SU-DHL-6 (cell line): Measurements from ENCODE around the gene ADAMTS14.

Experiments used
- H2AFZ ChIP-seq: fragments of 200-600 bp; sonication (generic); 2 replicates; pipeline ENCODE4 v1.6.1; 2014; ENCODE audit warnings: low read depth, mild to moderate bottlenecking, moderate library complexity, mixed read lengths, antibody characterized with exemption, low read length; ENCODE audit not compliant: severe bottlenecking
- H3F3A ChIP-seq: fragments of 200-600 bp; shearing (Covaris generic); 2 replicates; pipeline ENCODE4 v1.6.0; 2016; ENCODE audit warnings: antibody characterized with exemption, mild to moderate bottlenecking; ENCODE audit not compliant: insufficient read depth
- H3K27ac ChIP-seq: fragments of 200-600 bp; sonication (generic); 2 replicates; pipeline ENCODE4 v1.5.1; 2016; ENCODE audit warnings: low read depth, mild to moderate bottlenecking, low read length, moderate library complexity, mixed read lengths
- H3K27me3 ChIP-seq: fragments of 200-600 bp; sonication (generic), shearing (Covaris generic); 2 replicates; pipeline ENCODE4 v1.6.0; 2014; ENCODE audit warnings: mild to moderate bottlenecking, low read length
- H3K36me3 ChIP-seq: fragments of 200-600 bp; sonication (generic); 2 replicates; pipeline ENCODE4 v1.6.1; 2014; ENCODE audit warnings: mild to moderate bottlenecking, low read length, mixed read lengths
- H3K4me2 ChIP-seq: fragments of 300-600, 200-600 bp; shearing (Covaris generic), sonication (generic); 2 replicates; pipeline ENCODE4 v1.6.0; 2014; ENCODE audit warnings: low read length, low read depth, mild to moderate bottlenecking; ENCODE audit not compliant: poor library complexity, severe bottlenecking
- H3K4me3 ChIP-seq: fragments of 200-600 bp; sonication (generic); 2 replicates; pipeline ENCODE4 v1.5.1; 2014; ENCODE audit warnings: antibody characterized with exemption, low read length, mild to moderate bottlenecking, mixed read lengths; ENCODE audit not compliant: insufficient read depth, poor library complexity, severe bottlenecking
- H3K79me2 ChIP-seq: fragments of 200-600 bp; sonication (generic); 2 replicates; pipeline ENCODE4 v1.6.1; 2014; ENCODE audit warnings: mild to moderate bottlenecking, low read length, moderate library complexity; ENCODE audit not compliant: insufficient read depth
- H3K9ac ChIP-seq: fragments of 200-600 bp; sonication (generic); 2 replicates; pipeline ENCODE4 v1.7.0; 2014; ENCODE audit warnings: mild to moderate bottlenecking, low read length
- H3K9me2 ChIP-seq: fragments of 200-600 bp; sonication (generic); replicated peaks from 2 replicates; pipeline ENCODE4 v1.6.1; 2014; ENCODE audit warnings: low read length; ENCODE audit not compliant: insufficient read depth
- H3K9me3 ChIP-seq: fragments of 200-600 bp; sonication (generic); 2 replicates; pipeline ENCODE4 v1.6.1; 2014; ENCODE audit warnings: low read length, mixed read lengths; ENCODE audit not compliant: insufficient read depth
- H4K20me1 ChIP-seq: fragments of 200-600 bp; sonication (generic); 2 replicates; pipeline ENCODE4 v1.6.1; 2014; ENCODE audit warnings: low read depth, mild to moderate bottlenecking, antibody characterized with exemption, low read length, moderate library complexity, mixed read lengths
- EZH2phosphoT487 ChIP-seq: fragments of 200-600 bp; sonication (generic), shearing (Covaris generic); conservative IDR thresholded peaks from 2 replicates; pipeline ENCODE4 v1.6.1; 2018; ENCODE audit warnings: mild to moderate bottlenecking, antibody characterized with exemption, low read length, moderate library complexity, mixed read lengths
- TF ChIP-seq, protein P1 (sequence below): fragments of 200-600 bp; sonication (generic); IDR thresholded peaks from one replicate; pipeline ENCODE4 v1.5.1; 2017; ENCODE audit warnings: antibody characterized with exemption, mild to moderate bottlenecking, low read length, moderate library complexity; ENCODE audit not compliant: insufficient read depth, poor library complexity, severe bottlenecking

ADAMTS14 gene

DNA sequence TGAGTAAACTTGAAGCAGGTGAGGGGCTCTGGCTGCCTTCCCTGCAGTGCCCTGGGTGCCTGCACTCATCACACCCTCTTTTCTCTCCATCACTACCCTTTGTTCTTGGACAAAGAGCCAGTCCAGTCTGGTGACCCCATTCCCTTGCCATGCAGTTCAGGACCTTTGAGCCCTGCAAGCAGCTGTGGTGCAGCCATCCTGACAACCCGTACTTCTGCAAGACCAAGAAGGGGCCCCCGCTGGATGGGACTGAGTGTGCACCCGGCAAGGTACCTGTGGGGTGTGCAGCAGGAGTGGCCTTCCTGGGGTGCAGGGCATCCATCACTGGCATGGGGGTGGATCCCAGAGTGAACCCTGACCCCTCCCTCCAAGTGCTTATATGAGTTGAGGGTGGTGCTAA is 64.2 kb downstream of the ADAMTS14 start:
- Histone ChIP-seq H3K4me2 (no peak overlapping the region), H3K9ac (no peak overlapping the region), H3K36me3 (no peaks in the 10 kb centered on the region)

DNA sequence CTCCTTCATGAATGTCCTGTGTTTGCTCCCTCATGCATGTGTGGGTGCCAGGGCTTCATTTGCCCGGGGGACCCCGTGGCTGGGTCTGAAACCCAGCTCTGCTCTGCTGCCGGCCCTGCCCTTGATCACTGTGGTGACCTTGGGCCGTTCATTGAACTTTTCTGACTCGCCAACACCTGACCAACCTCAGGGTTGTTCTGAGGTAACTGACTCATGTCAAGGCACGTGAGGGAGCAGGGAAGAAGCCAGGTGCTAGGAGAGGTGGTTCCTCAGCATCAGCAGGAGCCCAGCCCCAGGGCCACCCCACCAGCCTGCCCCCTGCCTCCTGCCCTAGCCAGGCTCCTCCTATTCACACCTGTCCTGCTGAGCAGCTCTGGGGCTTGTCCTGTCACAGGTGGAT is 64.9 kb downstream of the ADAMTS14 start:
- H3K4me2 ChIP-seq: no peak overlapping the region
- no peak for TF ChIP-seq EZH2phosphoT487
- TF ChIP-seq, protein P1, sequence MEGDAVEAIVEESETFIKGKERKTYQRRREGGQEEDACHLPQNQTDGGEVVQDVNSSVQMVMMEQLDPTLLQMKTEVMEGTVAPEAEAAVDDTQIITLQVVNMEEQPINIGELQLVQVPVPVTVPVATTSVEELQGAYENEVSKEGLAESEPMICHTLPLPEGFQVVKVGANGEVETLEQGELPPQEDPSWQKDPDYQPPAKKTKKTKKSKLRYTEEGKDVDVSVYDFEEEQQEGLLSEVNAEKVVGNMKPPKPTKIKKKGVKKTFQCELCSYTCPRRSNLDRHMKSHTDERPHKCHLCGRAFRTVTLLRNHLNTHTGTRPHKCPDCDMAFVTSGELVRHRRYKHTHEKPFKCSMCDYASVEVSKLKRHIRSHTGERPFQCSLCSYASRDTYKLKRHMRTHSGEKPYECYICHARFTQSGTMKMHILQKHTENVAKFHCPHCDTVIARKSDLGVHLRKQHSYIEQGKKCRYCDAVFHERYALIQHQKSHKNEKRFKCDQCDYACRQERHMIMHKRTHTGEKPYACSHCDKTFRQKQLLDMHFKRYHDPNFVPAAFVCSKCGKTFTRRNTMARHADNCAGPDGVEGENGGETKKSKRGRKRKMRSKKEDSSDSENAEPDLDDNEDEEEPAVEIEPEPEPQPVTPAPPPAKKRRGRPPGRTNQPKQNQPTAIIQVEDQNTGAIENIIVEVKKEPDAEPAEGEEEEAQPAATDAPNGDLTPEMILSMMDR: no peak
- no peaks in the 10 kb centered on the region for H3K27me3 ChIP-seq

More for the DNA sequence above, 64.2 kb downstream of the ADAMTS14 start:
- no peaks in the 10 kb centered on the region for H3K27me3 ChIP-seq
- TF ChIP-seq, protein P1: no peak
- no peak for TF ChIP-seq EZH2phosphoT487
- no peaks in the 10 kb centered on the region for H3F3A ChIP-seq
- H3K4me3 ChIP-seq: no peak overlapping the region
- no peaks in the 10 kb centered on the region for H3K9me3 ChIP-seq
- no peak overlapping the region for H2AFZ ChIP-seq
- H3K9me2 ChIP-seq: no peaks in the 10 kb centered on the region
- no peaks in the 10 kb centered on the region for H4K20me1 ChIP-seq
- no peak overlapping the region for H3K27ac ChIP-seq
- no peaks in the 10 kb centered on the region for H3K79me2 ChIP-seq

DNA sequence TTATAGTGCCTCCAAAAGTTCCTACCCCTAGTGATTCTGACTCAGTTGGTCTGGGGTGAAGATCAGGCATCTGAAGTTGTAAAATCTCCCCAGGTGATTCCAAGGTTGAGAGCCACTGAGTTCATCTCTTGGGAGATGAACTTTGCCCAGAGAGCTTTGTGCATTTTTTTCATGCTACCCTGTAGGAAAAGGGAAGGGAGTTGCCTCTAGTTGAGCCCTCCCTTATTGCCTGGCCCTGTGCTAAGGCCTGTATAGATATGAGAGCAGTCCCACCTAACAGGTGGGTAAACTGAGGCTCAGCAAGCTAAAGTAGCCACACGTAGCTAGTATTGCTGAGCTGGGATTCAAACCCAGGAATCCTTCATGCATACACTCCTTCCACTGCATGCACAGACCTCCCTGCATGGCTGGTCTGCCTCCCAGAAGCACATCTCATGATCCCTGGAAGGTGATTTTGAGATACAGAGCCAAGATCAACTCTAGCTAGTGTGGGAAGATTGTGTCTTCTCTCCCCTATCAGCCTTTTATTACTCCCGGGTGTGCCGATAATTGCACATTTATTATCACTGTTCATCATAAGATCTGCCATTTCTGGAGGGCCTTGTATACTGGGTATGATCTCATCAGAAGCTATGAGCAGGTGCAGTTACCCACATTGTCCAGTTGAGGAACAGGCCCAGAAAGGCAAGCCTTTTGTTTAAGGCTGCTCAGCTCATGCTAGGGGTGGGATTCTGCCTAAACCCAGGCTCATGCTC is 65.9 kb downstream of the ADAMTS14 start:
- H3K9ac ChIP-seq: no peak overlapping the region
- no peak overlapping the region for H2AFZ ChIP-seq
- no peak overlapping the region for H3K4me2 ChIP-seq
- H3K9me3 ChIP-seq: no peaks in the 10 kb centered on the region
- no peak overlapping the region for H3K27ac ChIP-seq
- H3K36me3 ChIP-seq: no peaks in the 10 kb centered on the region
- H3F3A ChIP-seq: no peaks in the 10 kb centered on the region
- H3K79me2 ChIP-seq: no peaks in the 10 kb centered on the region
- H3K4me3 ChIP-seq: no peak overlapping the region
- H4K20me1 ChIP-seq: no peaks in the 10 kb centered on the region
- TF ChIP-seq EZH2phosphoT487: no peak
- TF ChIP-seq, protein P1: no peak
- no peaks in the 10 kb centered on the region for H3K9me2 ChIP-seq
- no peaks in the 10 kb centered on the region for H3K27me3 ChIP-seq

More for the DNA sequence above, 64.9 kb downstream of the ADAMTS14 start:
- H3K36me3 ChIP-seq: no peaks in the 10 kb centered on the region
- H4K20me1 ChIP-seq: no peaks in the 10 kb centered on the region
- no peak overlapping the region for H2AFZ ChIP-seq
- no peak overlapping the region for H3K27ac ChIP-seq
- H3K4me3 ChIP-seq: no peak overlapping the region
- no peak overlapping the region for H3K9ac ChIP-seq
- no peaks in the 10 kb centered on the region for H3K9me2 ChIP-seq
- H3F3A ChIP-seq: no peaks in the 10 kb centered on the region
- H3K9me3 ChIP-seq: no peaks in the 10 kb centered on the region
- H3K79me2 ChIP-seq: no peaks in the 10 kb centered on the region
